HG03095 (cell line): ENCODE measurements around the gene NIPBL.
"Not testable (repeated sequence)": the region's sequence is repeated elsewhere in the genome, so short reads cannot be mapped to it uniquely, and the experiment has no call there.

Source experiments
- ATAC-seq: cut with Tn5 transposase; IDR thresholded peaks from one replicate; pipeline ENCODE4 v1.9.1; 2021; ENCODE audit warnings: moderate library complexity; ENCODE audit not compliant: unreplicated experiment

NIPBL gene

DNA sequence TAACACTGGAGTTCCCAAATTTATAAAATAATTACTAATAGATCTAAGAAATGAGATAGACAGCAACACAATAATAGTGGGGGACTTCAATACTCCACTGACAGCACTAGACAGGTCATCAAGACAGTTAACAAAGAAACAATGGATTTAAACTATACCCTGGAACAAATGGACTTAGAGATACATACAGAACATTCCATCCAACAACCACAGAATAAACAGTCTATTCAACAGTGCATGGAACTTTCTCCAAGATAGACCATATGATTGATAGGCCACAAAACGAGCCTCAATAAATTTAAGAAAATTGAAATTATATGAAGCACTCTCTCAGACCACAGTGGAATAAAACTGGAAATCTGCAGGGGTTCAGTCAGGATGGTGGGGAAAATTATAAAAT lies 209.5 kb downstream of the NIPBL start:
- not testable (repeated sequence) for ATAC-seq

DNA sequence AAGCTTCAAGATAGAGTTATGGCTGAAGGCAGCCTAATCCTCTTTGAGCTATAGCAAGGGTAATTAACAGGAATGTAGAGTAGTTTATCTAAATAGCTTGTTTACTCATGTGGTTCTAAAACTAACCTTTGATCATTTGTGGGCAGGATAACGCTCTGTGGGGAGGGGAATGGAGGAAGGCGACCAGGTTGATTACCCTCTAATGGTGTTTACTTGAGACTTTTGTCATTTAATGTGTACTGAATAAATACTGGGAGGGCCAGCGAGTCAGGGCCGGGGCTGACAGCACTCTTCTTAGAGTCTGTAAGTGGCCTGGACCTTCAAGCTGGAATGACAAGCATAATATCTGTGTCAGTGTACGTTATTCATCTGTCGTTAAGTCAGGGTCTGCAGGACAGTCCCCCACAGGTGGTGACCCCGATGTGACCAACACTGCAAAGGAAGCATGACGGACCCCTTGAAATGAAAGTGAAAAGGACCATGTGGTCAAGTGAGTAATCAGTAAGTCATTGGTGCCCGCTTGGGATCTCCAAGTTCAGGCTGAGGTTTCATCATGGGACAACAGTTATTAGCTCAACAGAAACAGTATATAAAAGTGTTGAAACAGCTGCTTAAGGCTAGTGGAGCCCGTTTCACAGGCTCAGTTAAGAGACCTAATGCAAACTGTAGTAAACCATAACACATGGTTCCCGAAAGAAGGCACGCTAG lies 210.1 kb downstream of the NIPBL start:
- ATAC-seq: no peak

DNA sequence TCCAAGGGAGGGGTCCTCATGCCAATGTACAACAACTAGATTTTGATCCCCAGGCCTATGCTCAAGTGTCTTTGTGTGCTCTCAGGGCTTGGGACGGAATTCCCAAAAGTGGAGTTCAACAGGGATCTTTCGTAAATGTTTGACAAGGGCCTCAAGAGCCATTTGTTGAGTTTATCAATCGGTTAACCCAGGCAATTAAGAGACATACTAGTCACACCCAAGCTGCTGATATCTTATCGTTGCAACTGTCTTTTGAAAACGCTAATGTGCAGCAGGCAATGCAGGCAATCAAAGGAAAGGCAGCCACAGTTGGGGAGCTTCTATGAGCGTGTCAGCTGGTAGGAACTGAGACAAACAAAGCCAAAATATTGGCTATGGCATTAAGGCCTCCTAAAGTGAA lies 211.4 kb downstream of the NIPBL start:
- ATAC-seq: no peak

DNA sequence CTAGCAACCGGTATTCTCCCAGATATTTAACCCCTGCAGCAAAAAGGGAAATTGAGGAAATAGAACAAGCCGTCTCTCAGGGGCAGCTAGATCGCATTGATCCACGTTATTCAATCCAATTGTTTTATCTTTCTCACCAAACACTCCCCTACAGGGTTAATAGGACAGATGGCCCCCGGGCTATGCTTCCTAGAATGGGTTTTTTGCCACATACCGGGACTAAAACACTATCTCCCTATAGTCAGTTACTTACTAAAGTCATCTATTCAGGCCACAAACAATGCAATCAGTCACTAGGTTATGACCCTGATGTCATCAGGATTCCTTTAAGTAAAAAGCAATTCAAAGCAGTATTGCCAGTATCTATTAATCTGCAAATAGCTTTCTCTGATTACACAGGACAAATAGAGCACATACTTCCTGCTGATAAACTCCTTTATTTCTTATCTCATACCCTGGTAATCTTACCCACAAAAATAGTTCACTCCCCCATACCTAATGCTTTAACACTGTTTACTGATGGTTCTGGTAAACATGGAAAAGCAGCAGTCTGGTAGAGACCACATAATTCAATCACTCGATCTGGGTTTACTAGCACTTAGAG lies 213.7 kb downstream of the NIPBL start:
- no peak for ATAC-seq

DNA sequence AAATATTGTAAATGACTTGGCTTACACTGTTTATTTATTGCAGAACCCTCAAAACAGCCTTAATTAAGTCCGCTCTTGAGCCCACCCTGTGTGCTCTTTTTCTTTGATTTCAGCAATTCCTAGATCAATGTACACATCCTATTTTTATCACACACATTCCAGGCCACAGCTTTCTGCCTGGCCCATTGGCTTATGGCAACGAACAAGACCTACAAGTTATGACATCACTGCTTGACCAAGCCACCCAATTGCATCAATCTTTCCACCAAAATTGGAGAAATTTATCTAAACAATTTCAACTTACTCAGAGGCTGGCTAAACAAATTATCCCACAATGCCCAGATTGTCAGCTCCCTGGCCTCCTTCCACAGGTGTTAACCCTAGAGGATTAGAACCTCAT lies 214.2 kb downstream of the NIPBL start:
- no peak for ATAC-seq

DNA sequence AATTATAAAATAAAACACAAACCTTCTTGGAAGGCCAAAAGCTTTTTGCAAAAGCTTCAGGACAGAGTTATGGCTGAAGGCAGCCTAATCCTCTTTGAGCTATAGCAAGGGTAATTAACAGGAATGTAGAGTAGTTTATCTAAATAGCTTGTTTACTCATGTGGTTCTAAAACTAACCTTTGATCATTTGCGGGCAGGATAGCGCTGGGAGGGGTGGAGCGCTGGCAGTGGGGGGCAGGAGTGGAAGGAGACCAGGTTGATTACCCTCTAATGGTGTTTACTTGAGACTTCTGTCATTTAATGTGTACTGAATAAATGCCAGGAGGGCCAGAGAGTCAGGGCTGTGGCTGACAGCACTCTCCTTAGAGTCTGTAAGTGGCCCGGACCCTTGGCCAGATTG lies 217.2 kb downstream of the NIPBL start:
- ATAC-seq: not testable (repeated sequence)

DNA sequence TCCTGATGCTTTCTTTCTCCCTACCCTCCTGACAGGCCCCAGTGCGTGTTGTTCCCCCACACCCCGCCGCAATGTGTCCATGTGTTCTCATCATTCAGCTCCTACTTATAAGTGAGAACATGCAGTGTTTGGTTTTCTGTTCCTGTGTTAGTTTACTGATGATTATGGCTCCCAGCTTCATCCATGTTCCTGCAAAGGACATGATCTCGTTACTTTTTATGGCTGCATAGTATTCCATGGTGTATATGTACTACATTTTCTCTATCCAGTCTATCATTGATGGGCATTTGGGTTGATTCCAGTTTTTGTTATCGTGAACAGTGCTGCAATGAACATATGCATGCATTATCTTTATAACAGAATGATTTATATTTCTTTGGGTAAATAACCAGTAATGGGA lies 222.7 kb downstream of the NIPBL start:
- not testable (repeated sequence) for ATAC-seq

DNA sequence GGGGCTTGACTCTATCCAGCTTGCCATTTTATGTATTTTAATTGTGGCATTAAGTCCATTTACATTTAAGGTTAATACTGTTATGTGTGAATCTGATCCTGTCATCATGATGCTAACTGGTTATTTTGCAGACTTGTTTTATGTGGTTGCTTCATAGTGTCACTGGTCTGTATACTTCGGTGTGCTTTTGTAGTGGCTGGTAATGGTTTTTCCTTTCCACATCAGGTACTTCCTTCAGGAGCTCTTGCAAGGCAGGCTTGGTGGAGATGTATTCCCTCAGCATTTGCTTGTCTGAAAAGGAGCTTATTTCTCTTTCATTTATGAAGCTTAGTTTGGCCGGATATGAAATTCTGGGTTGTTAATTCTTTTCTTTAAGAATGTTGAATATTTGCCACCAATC lies 226.7 kb downstream of the NIPBL start:
- no peak for ATAC-seq

DNA sequence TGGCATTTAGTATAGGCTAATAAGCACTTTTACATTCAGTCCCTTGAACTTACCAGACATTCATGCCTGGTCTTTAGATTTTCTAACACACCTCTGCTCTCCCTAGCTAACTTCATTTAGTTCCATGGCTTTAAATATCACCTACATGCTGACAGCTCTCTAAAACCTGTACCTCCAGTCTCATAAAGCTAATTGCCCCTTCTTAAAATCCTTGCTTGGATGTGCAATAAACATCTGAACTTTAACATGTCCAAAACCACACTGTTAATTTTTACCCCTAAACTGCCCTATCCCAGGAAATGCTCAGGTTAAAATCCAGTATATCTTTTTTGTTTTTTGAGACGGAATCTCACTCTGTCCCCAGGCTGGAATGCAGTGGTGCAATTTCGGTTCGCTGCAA lies 232.8 kb downstream of the NIPBL start:
- no peak for ATAC-seq

DNA sequence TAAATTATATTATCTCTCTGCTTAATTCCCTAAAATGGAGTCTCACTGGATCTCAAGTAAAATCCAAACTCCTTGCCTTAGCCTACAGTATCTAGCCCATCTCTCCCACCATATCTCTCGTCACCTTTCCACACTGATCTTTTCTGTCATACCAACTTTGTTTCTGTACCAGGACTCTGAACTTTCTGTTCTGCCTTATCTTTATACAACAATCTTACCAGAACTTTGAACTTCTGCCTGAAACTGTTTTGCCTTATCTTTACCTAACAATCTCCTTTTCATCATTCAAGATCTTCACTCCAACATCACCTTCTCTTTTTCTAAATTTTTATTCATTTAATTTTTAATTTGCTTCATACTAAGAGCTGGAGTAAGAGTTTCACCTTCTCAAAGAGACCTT lies 233.6 kb downstream of the NIPBL start:
- no peak for ATAC-seq

DNA sequence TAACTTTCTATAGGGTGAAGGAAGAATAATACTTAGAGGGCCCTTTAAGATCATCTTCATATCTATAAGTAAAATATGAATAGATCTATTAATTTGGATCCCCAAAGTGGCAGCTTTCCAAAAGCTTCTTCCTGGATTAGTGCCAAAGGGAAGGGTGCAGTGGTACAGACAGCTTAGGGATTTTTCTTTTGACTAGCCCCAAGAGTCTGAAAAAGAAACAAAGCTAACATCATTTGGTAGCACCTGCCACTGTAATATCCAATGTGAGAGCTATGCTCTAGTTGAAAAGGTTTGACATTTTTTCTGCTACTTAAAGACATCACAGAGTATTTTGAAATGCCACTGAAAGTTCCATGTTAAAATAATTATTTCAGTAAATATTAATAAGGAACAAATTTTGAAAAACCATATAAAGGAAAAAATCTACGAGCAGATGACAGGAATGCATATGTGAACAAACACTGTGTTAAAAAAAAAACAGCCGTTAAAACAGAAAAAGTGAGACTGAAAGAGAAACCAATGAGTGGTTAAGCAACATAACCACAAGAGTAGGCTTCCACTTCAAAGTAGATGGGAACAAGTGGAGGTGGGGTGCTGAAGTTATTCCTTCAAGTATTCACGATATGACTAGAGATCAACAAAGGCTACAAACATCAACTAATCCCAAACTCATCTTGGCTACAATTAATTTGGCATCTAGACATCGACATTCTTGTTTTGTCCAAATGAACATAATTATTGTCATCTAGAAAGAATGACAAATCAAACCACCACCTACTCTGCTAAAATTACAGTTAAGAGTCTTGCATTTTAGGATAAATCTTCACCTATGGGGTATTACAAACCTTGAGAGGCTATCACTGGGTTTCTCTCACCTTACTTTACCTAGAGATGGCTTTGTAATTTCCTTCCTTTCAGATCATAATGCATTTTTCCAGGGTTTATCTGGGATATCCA lies 235.1 kb downstream of the NIPBL start:
- ATAC-seq: peak; percentile 92

DNA sequence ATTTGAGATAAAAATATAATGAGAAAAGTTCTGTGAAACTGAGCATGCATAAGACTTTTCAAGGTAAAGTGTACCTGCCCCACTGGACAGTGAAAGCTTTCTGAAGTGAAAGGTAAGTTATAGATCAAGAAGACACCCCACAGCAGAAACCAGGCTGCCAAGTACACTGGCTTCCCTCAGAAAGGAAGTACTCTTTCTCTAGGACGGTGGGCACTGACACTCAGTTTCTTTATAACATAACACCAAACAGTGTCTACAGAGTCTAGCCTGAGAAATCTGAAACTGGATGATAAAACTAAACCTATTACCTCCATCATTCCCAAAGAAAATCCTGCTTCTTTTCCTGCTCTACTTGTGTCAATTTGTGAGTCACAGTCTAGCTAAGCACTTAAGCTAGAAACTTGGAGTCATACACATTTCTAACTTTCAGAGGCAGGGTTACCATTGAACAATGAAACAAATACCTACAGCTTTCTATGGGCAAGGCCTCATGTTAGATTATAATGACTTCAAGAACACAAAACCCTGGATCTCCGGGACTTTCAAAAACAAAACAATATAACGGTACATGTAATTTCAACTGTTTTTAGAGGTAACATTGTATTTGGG lies 235.9 kb downstream of the NIPBL start:
- ATAC-seq: no peak
